Esophagus squamous epithelium (tissue), 4 donors: ENCODE results near the gene DNASE1L3.

Experiments
- POLR2A ChIP-seq, 4 donors: fragments of 450-650 bp; IDR thresholded peaks; one replicate each; pipeline ENCODE4 v1.6.1; 2017; ENCODE audit warnings: antibody characterized with exemption in 4 of 4, mild to moderate bottlenecking in 4 of 4, moderate library complexity in 3 of 4
- TF ChIP-seq, protein P1 (sequence below), 6 experiments: fragments of 450-650 bp in 4 of 6; fragments of 200-600 bp in 2 of 6; sonication (generic) in 2 of 6; IDR thresholded peaks; one replicate each; pipeline ENCODE4 v1.5.1; 2016 to 2019; ENCODE audit warnings: antibody characterized with exemption in 6 of 6, mild to moderate bottlenecking in 4 of 6, moderate library complexity in 4 of 6

DNA sequence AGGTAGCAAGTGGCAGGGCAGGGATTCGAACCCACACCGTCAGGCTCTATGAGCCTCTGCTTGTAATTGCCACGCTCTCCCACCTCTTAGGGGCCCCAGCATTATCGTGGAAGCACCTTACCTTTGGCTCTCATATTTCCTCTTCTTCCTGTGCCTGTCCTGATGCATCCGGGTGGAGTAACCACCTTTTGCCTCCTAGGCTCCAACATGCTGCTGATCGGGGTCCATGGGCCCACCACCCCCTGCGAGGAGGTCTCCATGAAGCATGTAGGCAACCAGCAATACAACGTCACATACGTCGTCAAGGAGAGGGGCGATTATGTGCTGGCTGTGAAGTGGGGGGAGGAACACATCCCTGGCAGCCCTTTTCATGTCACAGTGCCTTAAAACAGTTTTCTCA, 40.4 kb downstream of the DNASE1L3 start:
- TF ChIP-seq, protein P1, sequence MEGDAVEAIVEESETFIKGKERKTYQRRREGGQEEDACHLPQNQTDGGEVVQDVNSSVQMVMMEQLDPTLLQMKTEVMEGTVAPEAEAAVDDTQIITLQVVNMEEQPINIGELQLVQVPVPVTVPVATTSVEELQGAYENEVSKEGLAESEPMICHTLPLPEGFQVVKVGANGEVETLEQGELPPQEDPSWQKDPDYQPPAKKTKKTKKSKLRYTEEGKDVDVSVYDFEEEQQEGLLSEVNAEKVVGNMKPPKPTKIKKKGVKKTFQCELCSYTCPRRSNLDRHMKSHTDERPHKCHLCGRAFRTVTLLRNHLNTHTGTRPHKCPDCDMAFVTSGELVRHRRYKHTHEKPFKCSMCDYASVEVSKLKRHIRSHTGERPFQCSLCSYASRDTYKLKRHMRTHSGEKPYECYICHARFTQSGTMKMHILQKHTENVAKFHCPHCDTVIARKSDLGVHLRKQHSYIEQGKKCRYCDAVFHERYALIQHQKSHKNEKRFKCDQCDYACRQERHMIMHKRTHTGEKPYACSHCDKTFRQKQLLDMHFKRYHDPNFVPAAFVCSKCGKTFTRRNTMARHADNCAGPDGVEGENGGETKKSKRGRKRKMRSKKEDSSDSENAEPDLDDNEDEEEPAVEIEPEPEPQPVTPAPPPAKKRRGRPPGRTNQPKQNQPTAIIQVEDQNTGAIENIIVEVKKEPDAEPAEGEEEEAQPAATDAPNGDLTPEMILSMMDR (IDR thresholded peaks at IDR 0.05), result no peak
- TF ChIP-seq POLR2A (IDR thresholded peaks at IDR 0.05), result no peak
